H4 (cell line): ENCODE results near the gene CFI. TPM values are rescaled to one million over a fixed set of nuclear protein-coding genes. Genes with fewer than 3 reads are reported as not detected.

ENCODE experiments used
- total RNA-seq: library from RNA; depleted of rRNA; stranded (reverse); fragments of >200 nt; shearing (Covaris generic); gene quantifications from 2 replicates; pipeline ENCODE4 v1.2.3, GENCODE V29; 2014; rRNA removed

Gene CFI
- total RNA-seq, 1 experiment from 2014 or later: 206 TPM

Other genes with a start within 250 kb of the CFI start
- gene MCUB, start 241.8 kb downstream of the CFI start, total RNA-seq: 11.1 and 51.0 TPM in 2 replicates
- 54.9 and 69.8 TPM in 2 replicates for gene CASP6, start 98.6 kb downstream of the CFI start, total RNA-seq
- gene PLA2G12A, start 71.9 kb downstream of the CFI start, total RNA-seq: 38.0 and 89.1 TPM in 2 replicates
- 4.1 and 13.7 TPM in 2 replicates for gene GAR1, start 13.8 kb upstream of the CFI start, total RNA-seq
- not detected in 2 replicates for gene RRH, start 26.0 kb upstream of the CFI start, total RNA-seq
- gene LRIT3, start 46.1 kb upstream of the CFI start, total RNA-seq: not detected in 2 replicates
- 10.3 and 11.8 TPM in 2 replicates for gene EGF, start 110.9 kb upstream of the CFI start, total RNA-seq